T-cell (primary cell): ENCODE measurements around the gene SAMD9. TPM values are rescaled to one million over a fixed set of nuclear protein-coding genes. Genes with fewer than 3 reads are reported as not detected.

Experiments used
- ATAC-seq, 4 experiments: fragments of 200-7000 bp in 3 of 4; fragments of 150-1000 bp in 1 of 4; cut with Tn5 transposase; replicated peaks in 1 of 4; 1 replicate in 3 of 4; 2 replicates in 1 of 4; pipeline ENCODE4 v1.10.0; 2021; ENCODE audit warnings: moderate library complexity in 3 of 4, mild to moderate bottlenecking in 2 of 4, moderate number of reproducible peaks in 1 of 4
- CTCF ChIA-PET, 2 donors: fragments of 300-600 bp; sonication (Branson Sonifier 250); formaldehyde crosslinking; loops; one replicate each; lab custom pipeline; 2022; ENCODE audit warnings: antibody characterized with exemption in 2 of 2; lab: Charles Lee
- POLR2A ChIA-PET, 2 donors: fragments of 300-600 bp; sonication (Branson Sonifier 250); formaldehyde crosslinking; loops; one replicate each; lab custom pipeline; 2022; ENCODE audit warnings: antibody characterized with exemption in 2 of 2; lab: Charles Lee
- DNase-seq, 35 experiments: peaks; one replicate each; pipeline versions ENCODE4 v3.0.0 to v3.0.0-alpha.2; 2013 to 2023
- H3K27ac ChIP-seq: one replicate; pipeline ENCODE4 v1.5.1; 2013; ENCODE audit warnings: low read length
- H3K27me3 ChIP-seq, 2 experiments: replicated peaks in 1 of 2; 1 replicate in 1 of 2; 2 replicates in 1 of 2; pipeline versions ENCODE4 v1.6.1 to v1.7.0; 2013; ENCODE audit warnings: low read length in 1 of 2, mixed read lengths in 1 of 2; ENCODE audit not compliant: control insufficient read depth in 2 of 2, insufficient read depth in 2 of 2; ENCODE audit errors: extremely low read depth in 1 of 2
- H3K36me3 ChIP-seq, 2 donors: 1 replicate in 1 of 2; 2 replicates in 1 of 2; pipeline versions ENCODE4 v1.6.1 to v1.7.0; 2013; ENCODE audit warnings: low read length in 1 of 2; ENCODE audit not compliant: control insufficient read depth in 2 of 2, insufficient read depth in 1 of 2; ENCODE audit errors: extremely low read depth in 1 of 2
- H3K4me1 ChIP-seq, 2 experiments: 1 replicate in 1 of 2; 2 replicates in 1 of 2; pipeline versions ENCODE4 v1.6.1 to v1.7.0; 2013; ENCODE audit warnings: low read length in 2 of 2, mixed read lengths in 1 of 2; ENCODE audit not compliant: insufficient read depth in 2 of 2, control insufficient read depth in 1 of 2; ENCODE audit errors: extremely low read depth in 1 of 2
- H3K4me3 ChIP-seq, 2 donors: 1 replicate in 1 of 2; 2 replicates in 1 of 2; pipeline versions ENCODE4 v1.5.1 to v1.7.0; 2013; ENCODE audit warnings: mild to moderate bottlenecking in 2 of 2, low read length in 1 of 2, moderate library complexity in 1 of 2; ENCODE audit not compliant: control insufficient read depth in 1 of 2; ENCODE audit errors: extremely low read depth in 1 of 2
- H3K9me3 ChIP-seq: 2 replicates; pipeline ENCODE4 v1.7.0; 2013
- H3K27ac Mint-ChIP-seq, 2 donors: one replicate each; pipeline ENCODE4 v1.8.0; 2020 to 2021; ENCODE audit warnings: mild to moderate bottlenecking in 2 of 2, mixed read lengths in 2 of 2
- H3K27me3 Mint-ChIP-seq, 2 donors: one replicate each; pipeline ENCODE4 v1.8.0; 2021 to 2022; ENCODE audit warnings: mixed read lengths in 2 of 2
- H3K36me3 Mint-ChIP-seq: one replicate; pipeline ENCODE4 v1.8.0; 2021; ENCODE audit warnings: mixed read lengths
- H3K4me1 Mint-ChIP-seq, 3 donors: one replicate each; pipeline ENCODE4 v1.8.0; 2020 to 2022; ENCODE audit warnings: mixed read lengths in 3 of 3, mild to moderate bottlenecking in 1 of 3
- H3K4me3 Mint-ChIP-seq, 3 donors: one replicate each; pipeline ENCODE4 v1.8.0; 2020 to 2022; ENCODE audit warnings: mild to moderate bottlenecking in 3 of 3, mixed read lengths in 3 of 3, moderate library complexity in 3 of 3
- H3K9me3 Mint-ChIP-seq, 3 donors: one replicate each; pipeline ENCODE4 v1.8.0; 2020 to 2022; ENCODE audit warnings: mixed read lengths in 3 of 3
- WGBS: methylation state at CpG from one replicate; pipeline ENCODE4 v1.1.5; 2013; ENCODE audit warnings: missing lambda C conversion rate; ENCODE audit not compliant: insufficient coverage; 5-methylcytosine and 5-hydroxymethylcytosine counted together
- total RNA-seq, 35 experiments: library from RNA in 6 of 35; stranded (reverse) in 6 of 35; fragments of 120-200 nt in 1 of 35; gene quantifications; one replicate each; pipeline versions ENCODE4 v1.2.1 to v1.2.4 and lab custom pipeline; 2013 to 2026

SAMD9 gene
- total RNA-seq, 5 donors from 2014 or later (not counting 1 experiment from before 2014, with no cell fraction given), result 28.2 to 42.2 (median 38.1) TPM

DNA sequence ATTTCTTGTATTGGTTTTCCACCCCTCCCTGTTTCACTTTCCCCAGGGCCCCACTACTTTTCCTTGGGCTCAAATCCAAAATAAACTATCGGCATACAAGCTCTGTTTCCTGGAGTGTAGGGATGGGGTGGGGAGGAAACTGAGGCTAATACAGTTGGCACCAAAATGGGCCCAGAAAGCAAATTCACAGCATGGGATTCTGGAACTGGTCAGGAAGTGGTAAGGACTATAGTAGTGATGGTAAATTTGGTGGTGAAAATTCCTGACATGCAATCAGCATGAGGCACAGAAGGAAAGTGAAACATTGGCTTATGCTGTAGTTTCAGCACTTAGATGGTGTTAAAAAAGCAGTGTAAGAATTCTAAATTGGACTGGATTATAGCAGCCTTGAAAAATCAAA, 39.1 kb upstream of the SAMD9 start:
- ChIA-PET POLR2A (interaction anchor here in 1 of 2 donors (0.7 to 0.9 kb wide), 2 partner anchors 9 to 13 kb away, joined by 3 to 4 read pairs; no protein-coding TSS in a partner anchor), CTCF (interaction anchor here in 1 of 2 donors (0.6 kb wide), 1 partner anchor 546 kb away, joined by 4 read pairs; no protein-coding TSS in a partner anchor)
- H3K36me3 Mint-ChIP-seq, result no peaks in the 10 kb centered on the region
- H3K36me3 ChIP-seq, result no peaks in the 10 kb centered on the region
- no peaks in the 10 kb centered on the region for H3K4me1 Mint-ChIP-seq
- H3K4me1 ChIP-seq, result no peaks in the 10 kb centered on the region
- no peak overlapping the region for H3K4me3 ChIP-seq
- 100% methylated on average over 1 of the region's 1 CpG for WGBS
- H3K4me3 Mint-ChIP-seq, result no peak overlapping the region
- ATAC-seq (no peak), DNase-seq (no peak)
- H3K9me3 Mint-ChIP-seq, result peaks cover 3 to 5% (median 4%) of the 10 kb centered on the region in 3 donors
- no peaks in the 10 kb centered on the region for H3K9me3 ChIP-seq
- H3K27me3 Mint-ChIP-seq, result peaks cover 0 to 13% of the 10 kb centered on the region in 2 donors
- H3K27ac Mint-ChIP-seq, result no peak overlapping the region
- peaks cover 0 to 2% of the 10 kb centered on the region in 2 experiments for H3K27me3 ChIP-seq
- H3K27ac ChIP-seq, result no peak overlapping the region

DNA sequence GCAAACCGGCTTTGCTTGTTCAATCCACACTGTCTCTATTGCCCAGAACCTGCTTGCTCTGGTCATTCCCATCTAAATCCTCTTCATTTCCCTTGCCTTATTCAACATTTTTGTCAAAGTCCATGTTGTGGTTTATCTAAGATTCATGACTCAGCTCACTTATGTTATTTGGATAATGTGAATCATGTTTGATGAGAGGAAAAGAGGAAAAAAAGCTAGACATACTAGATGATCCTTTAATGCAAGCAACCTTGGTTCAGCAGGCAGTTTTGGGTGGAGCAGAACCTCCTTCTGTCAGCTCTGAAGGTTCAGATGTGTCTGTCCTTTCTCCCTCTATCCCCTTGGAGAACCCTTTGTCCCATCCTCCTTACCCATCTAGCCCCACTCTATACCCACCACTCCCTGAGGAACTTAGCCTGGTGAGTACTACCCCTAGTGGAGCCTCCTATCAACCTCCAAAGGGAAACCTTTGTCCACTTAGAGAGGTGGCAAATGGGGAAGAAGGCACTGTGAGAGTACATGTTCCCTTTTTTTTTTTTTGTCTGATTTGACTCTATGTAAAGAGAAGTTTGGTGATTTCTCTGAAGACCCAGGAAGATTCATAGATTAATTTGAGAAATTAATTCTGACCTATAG, 32.5 kb upstream of the SAMD9 start:
- peaks cover 0 to 6% of the 10 kb centered on the region in 2 donors for H3K36me3 ChIP-seq
- no peak for ATAC-seq
- ChIA-PET CTCF (interaction anchor here in 1 of 2 donors (0.7 to 0.9 kb wide), 2 partner anchors 10 to 529 kb away, joined by 3 read pairs; no protein-coding TSS in a partner anchor), POLR2A (no interaction called here)
- H3K36me3 Mint-ChIP-seq, result peaks cover 5% of the 10 kb centered on the region
- DNase-seq, result no peak
- peaks cover 8 to 14% of the 10 kb centered on the region in 2 experiments for H3K4me1 ChIP-seq
- WGBS, result 100% methylated on average over 1 of the region's 1 CpG
- H3K4me1 Mint-ChIP-seq, result peaks cover 30 to 35% (median 31%) of the 10 kb centered on the region in 3 donors
- H3K27ac ChIP-seq, result no peak overlapping the region
- H3K4me3 Mint-ChIP-seq, result peak overlapping the region in 1 of 3 donors; percentile 7
- peak overlapping the region in 1 of 2 donors; percentile 2 for H3K27ac Mint-ChIP-seq
- no peak overlapping the region for H3K4me3 ChIP-seq
- H3K9me3 ChIP-seq, result no peaks in the 10 kb centered on the region
- H3K27me3 ChIP-seq, result no peaks in the 10 kb centered on the region
- H3K9me3 Mint-ChIP-seq, result no peaks in the 10 kb centered on the region
- H3K27me3 Mint-ChIP-seq, result no peaks in the 10 kb centered on the region

DNA sequence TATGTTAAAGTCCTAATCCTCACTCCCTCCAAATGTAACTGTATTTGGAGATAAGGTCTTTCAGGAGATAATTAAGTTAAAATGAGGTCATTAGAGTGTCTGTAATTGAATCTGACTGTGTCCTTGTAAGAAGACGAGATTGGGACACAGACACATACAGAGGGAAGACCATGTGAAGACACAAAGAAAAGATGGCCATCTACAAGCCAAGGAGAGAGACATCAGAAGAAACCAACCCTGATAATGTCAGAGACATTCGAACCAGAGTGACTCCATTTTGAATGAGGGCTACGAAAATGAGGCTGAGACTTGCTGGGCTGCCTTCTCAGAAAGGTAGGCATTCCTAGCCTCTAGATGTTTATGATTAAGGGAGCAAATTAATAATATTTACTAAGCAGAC, 30.9 kb upstream of the SAMD9 start:
- H3K36me3 Mint-ChIP-seq, result peaks cover 5% of the 10 kb centered on the region
- H3K27me3 Mint-ChIP-seq, result no peaks in the 10 kb centered on the region
- peaks cover 30 to 41% (median 35%) of the 10 kb centered on the region in 3 donors for H3K4me1 Mint-ChIP-seq
- H3K9me3 Mint-ChIP-seq, result no peaks in the 10 kb centered on the region
- ATAC-seq, result no peak
- no peak for DNase-seq
- peak overlapping the region; percentile 97 to 98 for H3K27ac Mint-ChIP-seq
- Histone ChIP-seq H3K4me3 (no peak overlapping the region), H3K9me3 (no peaks in the 10 kb centered on the region), H3K36me3 (peaks cover 0 to 21% of the 10 kb centered on the region in 2 donors), H3K27ac (peak overlapping the region; percentile 74), H3K27me3 (no peaks in the 10 kb centered on the region), H3K4me1 (peaks cover 8 to 14% of the 10 kb centered on the region in 2 experiments)
- POLR2A ChIA-PET, result no interaction called here
- CTCF ChIA-PET, result no interaction called here
- WGBS, result 71% methylated on average over 1 of the region's 3 CpGs
- peak overlapping the region; percentile 86 to 87 (median 86) for H3K4me3 Mint-ChIP-seq

DNA sequence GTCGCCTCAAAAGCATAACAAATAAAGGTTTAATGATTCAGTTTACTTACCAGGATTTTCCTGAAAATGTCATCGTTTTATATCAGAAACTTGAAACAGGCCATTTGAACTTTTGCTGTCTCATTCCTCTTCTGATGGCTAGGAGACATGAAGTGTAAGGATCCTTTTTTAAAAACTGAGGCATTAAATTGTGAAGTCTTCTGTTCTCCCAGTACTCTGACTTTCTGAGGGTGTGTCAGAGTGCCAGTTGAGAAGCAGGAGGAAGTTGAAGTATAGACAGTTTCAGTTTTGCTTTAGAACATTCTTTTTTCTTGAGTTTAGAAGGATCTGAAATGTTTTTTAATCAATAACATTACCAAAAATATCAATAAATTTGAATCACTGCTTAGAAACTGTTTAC, 30.4 kb upstream of the SAMD9 start, which contains the start of gene SAMD9L:
SAMD9L (minus strand) TSS at position 242 of the 400 bp plus-strand sequence. CDS start 12,414 bp downstream, outside the sequence.
- peaks cover 35 to 44% (median 35%) of the 10 kb centered on the region in 3 donors for H3K4me1 Mint-ChIP-seq

DNA sequence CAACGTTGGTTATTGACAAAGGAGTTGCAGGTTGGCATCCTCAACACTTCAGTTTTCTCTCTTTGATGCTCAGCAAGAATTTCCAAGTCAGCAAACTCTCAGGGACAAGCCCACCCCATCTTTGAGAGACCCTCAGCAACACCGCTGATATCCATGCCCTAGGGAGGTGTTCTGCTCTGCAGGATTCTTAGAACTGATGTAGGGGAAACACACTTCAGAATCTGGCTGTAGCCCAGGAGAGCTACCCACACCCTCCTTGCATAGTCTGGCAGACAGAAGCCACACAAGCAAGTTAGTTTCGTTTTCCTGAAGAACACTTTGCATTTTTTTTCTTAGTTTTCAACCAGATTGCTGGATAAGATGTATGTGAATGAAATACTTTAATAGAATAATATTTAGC, 29.6 kb upstream of the SAMD9 start:
- Histone ChIP-seq H3K9me3 (no peaks in the 10 kb centered on the region), H3K36me3 (peaks cover 6 to 35% of the 10 kb centered on the region in 2 donors), H3K27ac (peak overlapping the region; percentile 74), H3K27me3 (no peaks in the 10 kb centered on the region), H3K4me1 (peaks cover 8 to 14% of the 10 kb centered on the region in 2 experiments), H3K4me3 (peak overlapping the region; percentile 58 to 61)
- no peaks in the 10 kb centered on the region for H3K27me3 Mint-ChIP-seq
- H3K4me3 Mint-ChIP-seq, result peak overlapping the region; percentile 86 to 87 (median 86)
- ATAC-seq, result peak; percentile 82 to 94 (median 92)
- 0% methylated on average over 2 of the region's 3 CpGs for WGBS
- no peaks in the 10 kb centered on the region for H3K9me3 Mint-ChIP-seq
- H3K4me1 Mint-ChIP-seq, result peaks cover 35 to 44% (median 36%) of the 10 kb centered on the region in 3 donors
- peak overlapping the region; percentile 77 to 90 for H3K27ac Mint-ChIP-seq
- ChIA-PET POLR2A (interaction anchor here in 1 of 2 donors (0.7 kb wide), 1 partner anchor 1348 kb away, joined by 4 read pairs; no protein-coding TSS in a partner anchor), CTCF (interaction anchor here in 1 of 2 donors (0.6 to 1.8 kb wide), 4 partner anchors 30 to 1364 kb away, joined by 3 to 8 read pairs (median 4); partner anchors contain the start of gene SAMD9)
- H3K36me3 Mint-ChIP-seq, result peaks cover 5% of the 10 kb centered on the region
- DNase-seq, result peak; percentile 2 to 63 (median 20)

More for the DNA sequence above, 30.4 kb upstream of the SAMD9 start, which contains the start of gene SAMD9L:
- H3K36me3 Mint-ChIP-seq, result peaks cover 5% of the 10 kb centered on the region
- H3K9me3 Mint-ChIP-seq, result no peaks in the 10 kb centered on the region
- peak within 1 kb of the TSS; percentile 97 to 98 for H3K27ac Mint-ChIP-seq
- peak in 3 of 35 experiments; percentile 1 to 44 (median 1) for DNase-seq
- Histone ChIP-seq H3K9me3 (no peaks in the 10 kb centered on the region), H3K27me3 (no peaks in the 10 kb centered on the region), H3K27ac (peak within 1 kb of the TSS; percentile 74), H3K36me3 (peaks cover under 1 to 27% of the 10 kb centered on the region in 2 donors), H3K4me3 (peak within 1 kb of the TSS; percentile 58 to 61), H3K4me1 (peaks cover 8 to 14% of the 10 kb centered on the region in 2 experiments)
- H3K27me3 Mint-ChIP-seq, result no peaks in the 10 kb centered on the region
- POLR2A ChIA-PET, result no interaction called here
- CTCF ChIA-PET, result interaction anchor here in 1 of 2 donors (1.8 kb wide), 1 partner anchor 30 kb away, joined by 8 read pairs; the partner anchor contains the start of gene SAMD9
- no CpG with 5 or more reads among the region's 2 CpGs for WGBS
- peak within 1 kb of the TSS; percentile 86 to 87 (median 86) for H3K4me3 Mint-ChIP-seq
- ATAC-seq, result peak in 3 of 4 experiments; percentile 59 to 70 (median 61)
